ENCODE results near the gene MAGI2. TPM values are rescaled to one million over a fixed set of nuclear protein-coding genes. Genes with fewer than 3 reads are reported as not detected.
A peak's percentile ranks its signal among the peaks of the same experiment; 100 is the strongest.

Gene MAGI2
- total RNA-seq, 1 donor from 2014 or later: 51.3 TPM

- DNase-seq (ENCODE audit: low spot score) (no peak), ATAC-seq (no peak)
- intact Hi-C loops (cut with DNase I): no loop called here
These were observed 1284.6 kb downstream of the MAGI2 start for GRCh38 chr7:78168865-78169264.

DNA sequence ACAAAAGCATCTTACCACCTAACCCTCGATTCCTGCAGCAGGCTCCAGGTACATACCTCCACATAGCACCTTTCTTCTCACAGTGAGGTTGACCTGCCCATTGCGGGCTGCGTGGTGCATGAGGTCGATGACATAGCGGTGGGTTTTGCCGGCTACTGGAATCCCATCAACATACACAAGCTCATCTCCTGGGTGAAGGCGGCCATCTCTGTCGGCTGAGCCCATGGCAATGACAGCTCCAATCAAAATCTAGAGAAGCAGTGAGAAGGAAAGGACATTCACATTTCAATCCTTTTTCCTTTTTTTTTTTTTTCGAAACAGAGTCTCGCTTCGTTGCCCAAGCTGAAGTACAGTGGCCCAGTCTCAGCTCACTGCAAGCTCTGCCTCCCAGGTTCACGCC lies 1285.6 kb downstream of the MAGI2 start:
- ATAC-seq (no peak), DNase-seq (ENCODE audit: low spot score) (no peak)
- intact Hi-C loops (cut with DNase I): no loop called here

- DNase-seq (ENCODE audit: low spot score) (no peak), ATAC-seq (no peak)
- intact Hi-C loops (cut with DNase I): no loop called here
These were observed 1287.6 kb downstream of the MAGI2 start for GRCh38 chr7:78165854-78166253.

GRCh38 chr7:78165454-78165853 lies 1288.0 kb downstream of the MAGI2 start:
- DNase-seq (ENCODE audit: low spot score) (no peak), ATAC-seq (no peak)
- intact Hi-C loops (cut with DNase I): no loop called here

- intact Hi-C loops (cut with DNase I): no loop called here
- DNase-seq (ENCODE audit: low spot score) (no peak), ATAC-seq (no peak)
These were observed 1289.0 kb downstream of the MAGI2 start for GRCh38 chr7:78164459-78164858.

GRCh38 chr7:78161781-78162180 lies 1291.7 kb downstream of the MAGI2 start:
- no peak for ATAC-seq
- DNase-seq (ENCODE audit: low spot score): no peak

DNA sequence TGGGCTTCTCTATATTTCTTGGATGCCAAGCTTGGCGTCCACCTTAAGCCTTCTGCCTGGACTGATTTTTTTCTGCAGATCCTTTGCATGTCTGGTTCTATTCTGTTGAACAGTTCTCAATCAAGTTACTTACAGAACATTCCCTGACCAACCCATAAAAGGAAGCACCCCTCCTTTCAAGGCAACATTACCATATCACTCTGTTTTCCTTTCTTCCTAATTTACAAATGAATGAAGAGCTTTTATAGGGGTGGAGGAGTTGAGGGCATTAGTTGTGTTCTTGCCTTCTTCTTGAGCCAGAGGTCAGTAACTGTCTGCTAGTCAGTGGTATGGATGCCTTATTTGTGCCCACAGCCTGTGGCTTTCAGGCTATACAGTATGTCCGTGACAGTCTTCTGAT lies 1293.9 kb downstream of the MAGI2 start:
- ATAC-seq: no peak
- intact Hi-C loops (cut with DNase I): no loop called here
- DNase-seq (ENCODE audit: low spot score): no peak

More at GRCh38 chr7:78161781-78162180, 1291.7 kb downstream of the MAGI2 start:
- intact Hi-C loops (cut with DNase I): no loop called here

GRCh38 chr7:78153285-78153684 lies 1300.2 kb downstream of the MAGI2 start:
- no peak for ATAC-seq
- intact Hi-C loops (cut with DNase I): no loop called here

GRCh38 chr7:78151229-78151628 lies 1302.2 kb downstream of the MAGI2 start:
- intact Hi-C loops (cut with DNase I): no loop called here
- DNase-seq (ENCODE audit: low spot score): no peak
- ATAC-seq: peak; percentile 38

More at GRCh38 chr7:78153285-78153684, 1300.2 kb downstream of the MAGI2 start:
- no peak for DNase-seq (ENCODE audit: low spot score)

GRCh38 chr7:78149787-78150186 lies 1303.7 kb downstream of the MAGI2 start:
- intact Hi-C loops (cut with DNase I): no loop called here
- DNase-seq (ENCODE audit: low spot score): no peak
- ATAC-seq: peak; percentile 51

DNA sequence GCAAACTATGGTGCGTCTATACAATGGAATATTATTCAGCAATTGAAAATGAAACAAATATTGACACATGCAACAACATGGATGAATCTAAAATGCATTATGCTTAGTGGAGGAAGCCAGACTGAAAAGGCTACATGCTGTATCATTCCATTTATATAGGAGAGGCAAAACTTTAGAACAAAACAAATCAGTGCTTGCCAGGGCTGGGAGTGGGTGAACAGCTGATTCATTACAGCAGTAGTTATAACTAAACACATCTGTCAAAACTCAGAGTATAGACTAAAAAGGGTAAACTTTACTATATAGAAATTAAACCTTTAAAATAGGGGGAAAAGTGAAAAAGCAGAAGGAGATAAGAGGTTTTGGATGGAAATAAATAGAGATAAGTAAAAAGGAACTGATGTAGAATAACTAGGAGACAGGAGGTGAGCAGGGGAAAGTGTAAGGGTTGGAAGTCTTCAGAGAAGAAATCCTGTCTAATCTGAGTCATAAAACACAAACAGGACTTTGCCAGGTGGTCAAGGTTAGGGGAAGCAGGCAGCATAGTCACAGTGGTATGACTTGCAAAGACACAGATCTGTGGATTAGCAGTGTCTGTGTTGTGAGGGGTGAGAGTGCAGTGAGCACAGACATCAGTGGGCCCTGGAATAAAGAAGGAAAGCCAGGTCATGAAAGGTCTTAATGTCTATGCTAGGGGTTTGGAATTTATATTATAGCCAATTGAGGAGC lies 1305.1 kb downstream of the MAGI2 start:
- ATAC-seq (no peak), DNase-seq (ENCODE audit: low spot score) (no peak)
- intact Hi-C loops (cut with DNase I): no loop called here

DNA sequence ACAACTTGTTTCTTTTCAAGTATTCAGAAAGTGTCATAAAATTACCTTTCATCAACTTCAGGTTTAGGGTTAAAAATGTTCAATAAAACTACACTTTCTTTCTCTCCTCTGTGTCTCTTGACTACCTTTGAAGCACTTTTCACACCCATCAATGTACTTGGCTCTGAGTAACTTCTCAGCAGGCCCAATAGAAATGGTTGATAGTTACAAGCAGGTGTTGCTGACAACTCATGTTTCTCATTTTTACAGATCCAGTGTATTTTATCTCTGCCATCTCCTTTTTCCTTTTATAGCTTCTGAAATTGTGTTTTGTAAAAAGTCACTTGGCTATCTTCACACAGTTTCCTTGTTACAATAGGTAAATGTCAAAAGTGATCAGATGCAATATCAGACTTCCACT lies 1306.9 kb downstream of the MAGI2 start:
- no peak for ATAC-seq
- no peak for DNase-seq (ENCODE audit: low spot score)
- intact Hi-C loops (cut with DNase I): no loop called here

DNA sequence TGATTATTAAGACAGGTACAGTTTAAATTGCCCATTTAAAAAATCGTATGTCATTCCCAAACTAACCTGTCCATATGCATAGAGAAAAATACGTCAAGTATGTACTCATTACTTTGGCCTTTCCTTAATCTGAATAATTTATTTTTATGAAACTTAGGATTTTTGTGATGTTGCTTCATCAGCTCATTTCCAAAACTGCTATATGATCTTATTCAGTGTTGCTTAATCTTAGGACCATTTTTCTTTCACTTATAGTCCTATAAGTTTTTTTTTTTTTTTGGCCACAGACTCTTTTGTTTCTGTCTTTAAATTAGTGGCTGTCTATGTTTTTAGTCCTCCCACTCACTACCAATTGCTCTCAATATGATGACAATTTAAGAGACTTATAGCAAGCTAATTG lies 1309.8 kb downstream of the MAGI2 start:
- intact Hi-C loops (cut with DNase I): no loop called here
- DNase-seq (ENCODE audit: low spot score): no peak
- ATAC-seq: no peak

- intact Hi-C loops (cut with DNase I): no loop called here
- DNase-seq (ENCODE audit: low spot score) (no peak), ATAC-seq (no peak)
These were observed 1311.8 kb downstream of the MAGI2 start for GRCh38 chr7:78141522-78142281.

GRCh38 chr7:78140109-78140508 lies 1313.4 kb downstream of the MAGI2 start:
- DNase-seq (ENCODE audit: low spot score) (no peak), ATAC-seq (no peak)
- intact Hi-C loops (cut with DNase I): no loop called here

DNA sequence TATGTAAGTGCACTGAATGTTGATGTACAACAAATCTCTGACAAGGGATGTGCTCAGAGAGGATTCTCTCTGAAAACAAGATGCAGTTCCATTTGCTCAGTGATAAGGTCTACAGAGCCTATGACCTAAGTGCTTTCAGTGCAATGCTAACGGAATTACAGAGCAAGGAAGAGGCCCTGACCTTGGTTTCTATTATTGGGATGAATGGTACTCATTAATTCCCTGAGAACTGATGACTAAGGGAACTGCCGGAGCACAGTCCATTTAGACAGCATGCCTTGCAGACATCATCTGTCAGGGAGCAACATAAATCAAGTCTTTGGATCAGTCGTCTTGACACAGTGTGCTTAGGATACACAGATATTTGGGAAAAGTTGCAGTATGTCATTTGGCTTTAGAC lies 1314.1 kb downstream of the MAGI2 start:
- no peak for ATAC-seq
- no peak for DNase-seq (ENCODE audit: low spot score)
- intact Hi-C loops (cut with DNase I): no loop called here

GRCh38 chr7:78134774-78135173 lies 1318.7 kb downstream of the MAGI2 start:
- ATAC-seq (no peak), DNase-seq (ENCODE audit: low spot score) (no peak)
- intact Hi-C loops (cut with DNase I): no loop called here

GRCh38 chr7:78134256-78134655 lies 1319.2 kb downstream of the MAGI2 start:
- ATAC-seq (no peak), DNase-seq (ENCODE audit: low spot score) (no peak)
- intact Hi-C loops (cut with DNase I): no loop called here

- DNase-seq (ENCODE audit: low spot score): no peak
- ATAC-seq: no peak
- intact Hi-C loops (cut with DNase I): no loop called here
These were observed 1322.8 kb downstream of the MAGI2 start for GRCh38 chr7:78130446-78131215.

GRCh38 chr7:78129865-78130264 lies 1323.6 kb downstream of the MAGI2 start:
- DNase-seq (ENCODE audit: low spot score) (no peak), ATAC-seq (no peak)
- intact Hi-C loops (cut with DNase I): no loop called here
